NAMALWA (cell line): ENCODE measurements around the gene CLDN7.

Experiments
- DNase-seq: peaks from one replicate; pipeline ENCODE4 v3.0.0-alpha.2; 2015; ENCODE audit warnings: low spot score

Gene CLDN7

GRCh38 chr17:7219229-7219811, 43.0 kb downstream of the CLDN7 start:
- DNase-seq, result no peak

- no peak for DNase-seq
Observed at GRCh38 chr17:7218758-7219157, 43.5 kb downstream of the CLDN7 start.

GRCh38 chr17:7218166-7218565, 44.1 kb downstream of the CLDN7 start:
- peak; percentile 13 for DNase-seq

GRCh38 chr17:7217113-7217987, 44.9 kb downstream of the CLDN7 start:
- peak; percentile 55 for DNase-seq

- no peak for DNase-seq
Observed at GRCh38 chr17:7216242-7217112, 45.8 kb downstream of the CLDN7 start.

- peak; percentile 26 for DNase-seq
Observed at GRCh38 chr17:7215652-7216180, 46.6 kb downstream of the CLDN7 start.

GRCh38 chr17:7215136-7215638, 47.1 kb downstream of the CLDN7 start:
- DNase-seq, result no peak

GRCh38 chr17:7214300-7215135, 47.8 kb downstream of the CLDN7 start:
- peak; percentile 96 for DNase-seq

GRCh38 chr17:7213895-7214299, 48.4 kb downstream of the CLDN7 start:
- peak; percentile 81 for DNase-seq

GRCh38 chr17:7211491-7212273, 50.6 kb downstream of the CLDN7 start:
- DNase-seq, result no peak
